ENCODE data around the gene NPIPB8.

DNA sequence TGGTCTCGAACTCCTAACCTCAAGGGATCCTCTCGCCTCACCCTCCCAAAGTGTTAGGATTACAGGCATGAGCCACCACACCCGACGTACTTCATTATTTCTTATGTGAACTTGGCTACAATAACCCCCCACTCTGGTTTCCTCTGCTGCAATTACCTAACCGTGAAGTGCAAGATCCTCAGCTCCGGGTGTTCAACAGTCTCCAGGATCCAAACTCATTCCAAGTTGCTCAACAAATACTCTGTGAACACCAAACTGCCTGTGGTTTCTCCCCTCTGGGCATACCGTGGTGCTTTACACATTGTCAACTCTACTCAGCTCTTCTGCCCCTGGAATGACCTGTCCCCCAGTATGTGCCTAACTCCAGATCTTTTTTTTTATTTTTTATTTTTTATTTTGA is 21.2 kb upstream of the NPIPB8 start:
- TF ChIP-seq YY1 (IDR thresholded peaks at IDR 0.05; ENCODE audit: insufficient read depth, insufficient read length) (no peak), ZNF274 (IDR thresholded peaks at IDR 0.05; ENCODE audit: low read depth, low read length) (no peak), SUZ12 (IDR thresholded peaks at IDR 0.05; ENCODE audit: extremely low read depth, insufficient read depth, insufficient read length) (no peak)

All from NT2/D1 (cell line).